NCI-H524 (cell line): ENCODE measurements around the gene SAMM50.

ENCODE experiments used
- DNase-seq, 2 experiments: peaks; one replicate each; lab custom pipeline; 2025; lab: John Stamatoyannopoulos, UW

The SAMM50 gene

DNA sequence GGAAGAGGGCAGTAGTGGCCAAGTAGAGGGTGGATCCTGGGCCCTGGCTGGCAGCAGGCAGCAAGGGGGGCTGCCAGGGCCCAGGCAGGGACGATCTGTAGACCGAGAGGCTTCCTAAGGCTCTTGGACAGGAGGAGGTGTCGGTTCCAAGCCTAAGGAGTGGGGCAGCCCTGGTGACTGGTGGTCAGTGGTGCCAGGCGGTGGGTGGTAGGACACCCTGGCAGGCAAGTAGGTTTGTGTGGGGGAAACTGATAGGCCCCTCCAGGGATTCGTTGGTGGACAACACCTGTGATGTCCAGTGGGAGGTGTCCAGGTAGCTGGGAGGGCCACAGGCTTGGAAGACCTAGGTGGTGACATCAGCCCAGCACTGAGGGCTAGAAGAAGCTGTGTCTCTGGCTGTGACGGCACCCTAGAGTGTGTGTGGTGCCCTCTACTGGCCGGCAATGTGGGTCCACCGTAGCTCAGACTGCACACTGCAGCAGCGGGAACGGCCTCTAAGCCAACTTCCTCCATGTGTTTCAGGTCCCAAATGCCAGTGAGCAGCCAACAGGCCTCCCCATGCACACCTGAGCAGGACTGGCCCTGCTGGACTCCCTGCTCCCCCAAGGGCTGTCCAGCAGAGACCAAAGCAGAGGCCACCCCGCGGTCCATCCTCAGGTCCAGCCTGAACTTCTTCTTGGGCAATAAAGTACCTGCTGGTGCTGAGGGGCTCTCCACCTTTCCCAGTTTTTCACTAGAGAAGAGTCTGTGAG, 9.4 kb upstream of the SAMM50 start:
- peak in 1 of 2 experiments; percentile 56 for DNase-seq

DNA sequence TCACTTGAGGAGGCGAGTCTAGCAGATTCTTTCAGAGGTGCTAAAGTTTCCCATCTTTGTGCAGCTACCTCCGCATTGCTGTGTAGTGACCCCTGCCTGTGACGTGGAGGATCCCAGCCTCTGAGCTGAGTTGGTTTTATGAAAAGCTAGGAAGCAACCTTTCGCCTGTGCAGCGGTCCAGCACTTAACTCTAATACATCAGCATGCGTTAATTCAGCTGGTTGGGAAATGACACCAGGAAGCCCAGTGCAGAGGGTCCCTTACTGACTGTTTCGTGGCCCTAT, 8.9 kb upstream of the SAMM50 start:
- no peak for DNase-seq

DNA sequence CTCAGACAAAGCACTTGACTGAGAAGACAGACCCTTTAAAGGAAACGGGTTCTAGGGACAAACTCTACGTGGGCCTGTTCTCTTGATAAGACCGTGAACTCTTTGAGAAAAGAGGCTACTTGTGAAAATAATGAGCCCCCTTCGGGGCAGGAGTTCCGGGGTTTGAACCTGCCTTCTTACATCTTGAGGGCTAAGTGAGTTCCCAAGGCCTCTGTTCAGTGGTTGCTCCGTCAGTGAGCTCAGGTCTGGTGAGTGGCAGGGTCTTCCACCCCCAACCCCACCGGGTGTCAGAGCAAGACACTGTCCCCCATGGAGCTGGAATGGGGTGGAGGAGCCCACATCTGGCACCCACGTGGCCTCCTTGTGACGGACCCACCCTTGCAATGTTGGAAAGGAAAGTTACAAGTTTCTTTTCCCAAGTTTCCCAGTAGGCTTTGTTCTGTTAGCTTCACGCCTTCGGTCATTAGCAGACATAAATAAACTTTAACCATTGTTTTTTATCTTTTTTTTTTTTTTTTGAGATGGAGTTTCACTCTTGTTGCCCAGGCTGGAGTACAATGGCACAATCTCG, 6.3 kb upstream of the SAMM50 start:
- no peak for DNase-seq

DNA sequence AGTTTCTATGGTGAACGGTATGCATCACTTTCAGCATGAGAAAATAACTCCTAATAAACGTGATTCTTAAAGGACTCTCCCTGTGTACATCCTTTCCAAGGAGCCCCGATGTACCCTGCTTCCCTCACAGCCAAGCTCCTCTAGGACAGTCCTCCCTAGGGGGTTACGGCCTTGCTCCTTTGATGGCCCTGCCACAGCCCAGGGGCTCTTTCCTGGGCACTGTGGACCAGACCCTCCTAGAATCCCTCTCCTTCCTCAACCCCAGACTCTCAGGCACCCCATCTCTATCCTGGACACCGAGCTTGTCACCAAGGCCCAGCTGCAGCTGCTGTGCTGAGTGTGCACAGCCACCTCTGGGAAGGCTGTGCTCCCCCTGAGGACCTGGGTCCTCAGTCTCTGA, 3.9 kb upstream of the SAMM50 start:
- no peak for DNase-seq

DNA sequence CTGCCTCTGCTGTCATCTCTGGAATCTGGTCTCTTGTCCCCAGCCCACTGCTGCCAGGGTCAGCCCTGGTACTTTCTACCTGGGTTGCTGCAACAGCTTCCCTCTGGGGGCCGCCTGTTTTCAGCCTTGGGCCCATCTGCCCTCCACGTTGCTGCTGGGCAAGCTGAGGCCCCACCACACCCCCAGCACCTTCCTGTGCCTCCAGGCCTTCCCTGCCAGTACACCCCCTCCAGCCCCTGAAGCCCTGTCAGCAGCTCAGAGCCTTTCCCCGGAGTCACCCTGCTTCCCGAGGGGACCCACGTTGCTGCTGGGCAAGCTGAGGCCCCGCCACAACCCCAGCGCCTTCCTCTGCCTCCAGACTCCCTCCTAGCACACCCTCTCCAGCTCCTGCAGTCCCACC, 3.3 kb upstream of the SAMM50 start:
- no peak for DNase-seq

DNA sequence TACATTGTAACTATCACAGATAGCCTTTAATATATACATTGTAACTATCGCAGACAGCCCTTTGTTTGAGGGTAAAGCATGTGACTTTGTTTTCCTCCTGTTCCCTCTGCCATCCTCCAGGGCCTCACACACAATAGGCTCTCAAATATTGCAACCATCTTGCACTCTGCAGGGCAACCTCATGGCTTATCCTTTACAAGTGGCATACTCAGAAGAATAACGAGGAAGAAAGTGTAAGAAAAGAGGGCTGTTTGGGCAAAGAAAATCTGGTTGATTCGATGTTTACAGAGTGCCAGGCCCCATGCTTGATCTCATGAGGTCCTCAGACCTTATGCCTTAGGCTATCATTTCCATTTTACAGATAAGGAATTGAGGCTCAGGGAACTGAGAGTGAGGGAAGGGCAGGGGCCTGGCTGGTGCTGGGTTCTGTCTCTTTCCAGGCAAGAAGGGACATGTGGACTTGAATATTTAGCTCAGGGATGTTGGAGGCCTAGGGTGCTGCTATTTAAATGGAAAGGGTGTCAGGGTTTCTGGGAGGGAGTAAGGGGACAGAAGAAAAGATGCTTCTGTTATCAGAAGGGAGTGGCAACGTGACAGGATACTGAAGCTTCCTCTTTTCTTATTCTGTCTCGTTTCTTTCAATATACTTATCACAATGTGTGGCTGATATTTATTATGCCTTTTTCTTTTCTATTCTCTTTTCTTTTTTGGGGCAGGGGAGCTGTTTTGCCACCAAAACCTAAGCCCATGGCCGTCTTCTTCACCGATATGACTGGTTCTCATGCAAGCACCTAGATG, 1.1 kb upstream of the SAMM50 start:
- peak in 1 of 2 experiments; percentile 42 for DNase-seq

DNA sequence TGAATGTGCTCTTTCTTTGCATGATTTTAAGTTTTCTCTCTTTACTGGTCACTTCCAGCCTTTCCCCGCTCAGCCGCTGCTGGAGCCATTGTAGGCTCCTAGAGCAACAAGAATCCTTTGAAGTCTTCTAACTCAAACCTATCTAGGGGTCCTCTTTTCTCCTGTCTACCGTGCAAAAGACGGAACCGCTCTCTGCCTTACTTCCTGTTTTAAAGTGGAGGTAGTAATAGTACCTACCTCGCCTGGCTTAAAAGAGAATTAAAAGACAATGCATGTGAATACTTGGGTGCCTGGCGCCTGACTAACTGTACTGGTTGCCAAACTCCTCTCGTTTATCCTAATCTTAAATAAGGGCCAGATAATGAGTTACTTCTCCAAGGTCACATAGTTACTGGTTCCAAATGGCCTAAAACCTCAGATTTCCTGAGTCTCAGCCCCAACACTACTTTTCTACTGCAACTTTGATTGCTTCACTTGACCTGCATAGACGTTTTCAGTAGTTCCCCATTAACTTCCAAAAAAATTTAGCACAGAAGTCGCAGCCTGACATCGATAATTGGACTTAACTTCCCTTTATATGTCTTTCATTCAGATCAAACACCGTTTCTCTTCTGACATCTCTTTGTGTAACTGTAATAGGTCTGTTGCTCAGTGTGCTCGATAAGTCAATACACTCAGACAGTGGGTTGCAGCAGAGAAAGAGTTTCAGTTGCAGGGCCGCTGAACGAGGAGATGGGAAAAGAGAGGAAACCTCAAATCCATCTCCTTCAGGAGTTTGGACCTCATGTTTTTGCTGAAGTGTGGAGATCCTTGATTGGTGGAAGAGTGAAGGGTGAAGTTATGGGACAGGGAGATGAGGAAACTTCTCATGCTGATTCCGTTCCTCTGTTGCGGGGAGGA, 891 bp downstream of the SAMM50 start:
- DNase-seq, result no peak

DNA sequence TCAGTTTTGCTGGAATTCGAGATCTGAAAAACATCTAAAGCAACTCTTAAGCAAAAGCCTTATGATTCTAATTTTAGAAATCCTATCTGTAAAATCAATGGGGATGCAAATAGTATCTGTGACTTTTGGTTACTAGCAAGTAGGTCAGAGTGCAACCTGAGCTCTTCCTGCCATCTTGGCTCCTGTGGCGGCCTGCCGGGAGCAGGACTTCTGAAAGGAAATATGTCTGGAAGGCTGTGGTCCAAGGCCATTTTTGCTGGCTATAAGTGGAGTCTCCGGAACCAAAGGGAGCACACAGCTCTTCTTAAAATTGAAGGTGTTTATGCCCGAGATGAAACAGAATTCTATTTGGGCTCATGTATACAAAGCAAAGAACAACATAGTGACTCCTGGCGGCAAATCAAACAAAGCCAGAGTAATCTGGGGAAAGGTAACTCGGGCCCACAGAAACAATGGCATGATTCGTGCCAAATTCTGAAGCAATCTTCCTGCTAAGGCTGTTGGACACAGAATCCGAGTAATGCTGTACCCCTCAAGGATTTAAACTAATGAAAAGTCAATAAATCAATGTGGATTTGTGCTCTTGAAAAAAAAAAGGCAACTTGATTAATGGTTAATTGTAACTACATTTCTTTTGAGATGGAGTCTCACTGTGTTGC, 1.7 kb downstream of the SAMM50 start:
- DNase-seq, result no peak

DNA sequence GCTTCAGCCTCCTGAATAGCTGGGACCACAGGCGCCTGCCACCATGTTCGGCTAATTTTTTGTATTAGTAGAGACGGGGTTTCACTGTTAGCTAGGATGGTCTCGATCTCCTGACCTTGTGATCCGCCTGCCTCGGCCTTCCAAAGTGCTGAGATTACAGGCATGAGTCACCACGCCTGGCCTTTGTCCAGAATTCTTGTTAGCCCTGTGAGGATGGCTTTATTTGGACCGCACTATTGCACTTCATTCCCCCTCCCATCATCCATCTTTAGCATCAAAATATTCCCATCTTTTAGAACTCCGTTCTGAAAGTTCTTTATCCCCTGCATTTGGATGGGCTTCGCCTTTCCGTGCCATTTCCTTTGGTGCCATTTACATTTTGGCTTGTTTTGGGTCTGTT, 2.6 kb downstream of the SAMM50 start:
- DNase-seq, result no peak

DNA sequence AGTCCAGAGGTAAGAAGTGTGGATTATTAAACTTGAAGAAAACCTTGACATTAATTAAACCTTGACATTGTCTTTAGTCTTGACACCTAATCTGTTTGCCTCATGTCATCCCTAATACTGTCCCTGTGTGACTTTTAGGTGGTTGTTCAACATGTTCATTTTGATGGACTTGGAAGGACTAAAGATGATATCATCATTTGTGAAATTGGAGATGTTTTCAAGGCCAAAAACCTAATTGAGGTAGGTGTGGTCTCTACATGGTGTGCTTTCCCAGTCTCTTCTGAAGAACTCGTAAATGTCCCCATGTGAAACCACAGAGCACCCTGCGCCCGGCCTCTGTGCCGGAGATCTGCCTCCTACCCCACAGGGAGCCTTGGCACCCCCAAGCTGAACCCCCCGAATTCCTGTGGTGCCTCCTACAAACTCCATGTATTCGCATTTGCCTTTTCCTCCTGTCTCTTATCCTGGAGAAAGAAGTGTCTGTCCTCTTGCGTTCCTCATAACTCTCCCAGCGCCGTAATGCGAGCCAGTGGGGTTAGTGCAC, 9.1 kb downstream of the SAMM50 start:
- DNase-seq, result no peak

DNA sequence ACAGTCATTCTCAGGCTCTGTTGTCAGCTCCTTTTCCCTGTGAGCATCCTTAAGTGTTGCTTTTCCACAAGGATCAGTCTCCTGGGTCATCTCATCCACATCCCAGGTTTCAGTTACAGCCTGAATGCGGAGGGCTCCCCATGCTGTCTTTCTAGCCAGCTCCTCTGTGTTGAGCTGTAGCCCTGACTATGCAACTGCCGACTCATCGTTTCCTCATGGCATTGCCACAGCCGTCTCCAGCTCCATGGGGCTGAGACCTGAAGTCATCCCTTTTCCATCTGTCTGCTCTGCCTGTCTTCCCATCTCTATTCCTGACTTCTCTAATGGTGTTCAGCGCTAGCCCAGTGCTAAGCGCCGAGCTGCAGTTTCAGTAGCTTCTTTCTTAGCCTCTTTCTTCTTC, 11.8 kb downstream of the SAMM50 start:
- DNase-seq, result no peak

DNA sequence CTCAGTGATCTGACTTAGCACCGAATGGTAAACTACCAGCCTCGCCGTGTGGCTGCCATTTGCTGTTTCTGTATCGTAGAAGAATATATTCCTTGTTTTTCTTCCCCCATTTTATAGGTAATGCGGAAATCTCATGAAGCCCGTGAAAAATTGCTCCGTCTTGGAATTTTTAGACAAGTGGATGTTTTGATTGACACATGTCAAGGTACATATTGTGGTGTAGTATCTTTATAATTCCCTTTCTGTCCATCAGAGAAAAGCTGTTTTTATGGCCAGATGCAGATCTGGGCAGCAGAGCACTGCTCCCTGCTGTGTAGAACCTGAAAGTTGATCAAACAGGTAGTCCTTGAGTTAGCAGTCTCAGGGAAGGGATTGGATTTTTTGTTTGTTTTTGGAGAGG, 13.4 kb downstream of the SAMM50 start:
- no peak for DNase-seq

DNA sequence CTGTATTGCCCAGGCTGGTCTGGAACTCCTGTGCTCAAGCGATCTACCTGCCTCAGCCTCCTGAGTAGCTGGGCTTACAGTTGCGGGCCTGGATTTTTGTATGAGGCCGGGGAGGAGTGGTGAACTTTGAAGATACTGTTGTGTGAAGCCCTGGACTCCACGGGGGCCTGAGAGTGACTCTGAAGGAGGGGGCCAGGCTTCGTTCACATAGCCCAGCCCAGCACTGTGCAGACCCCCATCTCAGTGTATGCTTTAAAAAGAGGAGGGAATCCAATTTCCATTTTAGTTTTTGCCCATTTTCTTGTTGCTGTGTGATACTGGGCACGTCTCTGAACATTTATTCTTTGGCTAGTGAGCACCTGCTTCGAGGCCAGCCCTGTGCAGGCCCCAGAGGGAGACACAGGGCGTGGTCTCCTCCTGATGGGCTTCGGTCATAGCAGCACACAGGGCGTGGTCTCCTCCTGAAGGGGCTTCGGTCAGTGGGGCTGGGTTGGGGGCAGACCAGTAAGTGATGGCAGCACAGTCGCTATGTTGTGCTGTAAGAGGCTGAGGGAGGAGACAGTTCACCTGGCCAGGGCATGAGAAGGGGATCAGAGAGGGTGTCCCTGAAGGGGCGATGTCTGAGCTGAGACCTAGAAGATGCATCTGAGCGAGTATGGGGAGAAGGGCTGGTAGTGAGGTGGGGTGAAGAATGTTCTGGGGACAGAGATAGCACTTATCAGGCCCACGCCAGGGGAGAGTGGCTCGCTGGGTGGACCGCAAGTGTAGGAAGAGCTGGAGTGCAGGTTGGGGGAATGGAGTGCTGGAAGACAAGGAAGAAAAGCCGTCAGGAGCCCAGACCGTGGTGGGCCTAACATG, 14.0 kb downstream of the SAMM50 start:
- no peak for DNase-seq

DNA sequence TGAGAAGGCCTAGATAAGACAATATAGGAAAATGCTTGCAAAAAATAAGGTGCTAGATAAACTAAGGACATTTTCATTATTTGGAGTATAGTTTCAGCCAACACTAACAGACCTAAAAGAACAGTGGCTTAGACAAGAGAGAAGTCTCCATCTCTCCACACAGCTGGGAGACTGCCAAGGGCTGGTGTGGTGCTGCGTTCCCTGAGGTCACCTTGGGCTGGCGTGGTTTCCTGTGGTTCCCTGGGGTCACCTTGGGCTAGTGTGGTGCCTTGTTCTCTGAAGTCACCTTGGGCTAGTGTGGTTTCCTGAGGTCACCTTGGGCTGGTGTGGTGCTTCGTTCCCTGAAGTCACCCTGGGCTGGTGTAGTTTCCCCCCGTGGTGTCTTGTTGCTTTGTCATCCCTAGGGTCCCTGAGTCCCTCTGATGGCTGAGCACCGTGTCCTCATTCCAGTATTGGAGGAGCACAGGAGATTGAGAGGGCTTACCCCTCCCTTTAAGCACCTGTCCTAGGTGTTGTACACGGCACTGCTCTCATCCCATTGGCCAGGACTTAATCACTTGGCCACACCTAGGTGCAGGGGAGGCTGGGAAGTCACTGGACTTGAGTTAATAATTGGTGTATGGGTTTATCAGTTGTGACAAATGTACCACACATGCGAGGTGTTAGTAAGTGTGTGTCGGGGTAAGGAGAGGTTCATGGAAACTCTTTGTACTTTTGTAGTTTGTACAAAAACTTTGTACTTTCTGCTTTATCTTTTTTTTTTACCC, 14.9 kb downstream of the SAMM50 start:
- no peak for DNase-seq

DNA sequence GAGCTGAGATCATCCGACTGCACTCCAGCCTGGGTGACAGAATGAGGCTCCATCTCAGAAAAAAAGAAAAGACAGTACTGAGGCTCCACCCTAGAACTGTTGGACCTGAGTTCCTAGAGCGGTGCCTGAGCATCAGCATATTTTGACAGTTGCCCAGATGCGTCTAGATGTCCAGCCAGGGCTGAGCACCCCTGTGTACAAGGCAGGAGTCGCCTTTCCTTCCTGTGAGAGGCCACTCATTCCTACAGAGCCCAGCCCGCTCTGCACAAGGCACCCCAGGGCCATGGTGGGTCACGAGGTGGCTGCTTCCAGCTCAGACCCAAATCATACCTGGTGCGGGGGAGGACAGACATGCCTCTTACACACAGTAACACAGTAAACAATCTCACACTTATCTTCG, 15.9 kb downstream of the SAMM50 start:
- DNase-seq, result no peak

DNA sequence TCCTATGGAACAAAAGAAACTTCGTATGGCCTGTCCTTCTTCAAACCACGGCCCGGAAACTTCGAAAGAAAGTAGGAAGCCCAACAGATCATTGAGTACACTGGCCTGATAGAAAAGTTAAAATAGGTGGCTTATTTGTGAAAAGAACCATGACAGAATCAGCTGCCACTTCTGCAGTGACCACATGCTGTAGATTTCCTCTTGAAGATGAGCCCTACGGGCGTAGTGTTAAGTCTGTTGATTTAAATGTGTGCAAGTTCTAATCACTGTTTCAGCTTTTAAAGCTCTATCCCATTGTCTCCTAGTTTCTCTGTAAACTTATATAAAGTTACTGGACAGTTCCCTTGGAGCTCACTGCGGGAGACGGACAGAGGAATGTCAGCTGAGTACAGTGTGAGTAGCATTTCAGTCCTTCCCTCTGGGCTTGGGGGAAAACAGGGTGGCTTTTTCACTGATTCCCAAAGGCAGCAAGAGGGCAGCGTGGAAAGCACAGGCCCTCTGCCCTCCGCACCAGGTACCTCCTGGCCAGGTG, 17.8 kb downstream of the SAMM50 start:
- DNase-seq, result no peak

DNA sequence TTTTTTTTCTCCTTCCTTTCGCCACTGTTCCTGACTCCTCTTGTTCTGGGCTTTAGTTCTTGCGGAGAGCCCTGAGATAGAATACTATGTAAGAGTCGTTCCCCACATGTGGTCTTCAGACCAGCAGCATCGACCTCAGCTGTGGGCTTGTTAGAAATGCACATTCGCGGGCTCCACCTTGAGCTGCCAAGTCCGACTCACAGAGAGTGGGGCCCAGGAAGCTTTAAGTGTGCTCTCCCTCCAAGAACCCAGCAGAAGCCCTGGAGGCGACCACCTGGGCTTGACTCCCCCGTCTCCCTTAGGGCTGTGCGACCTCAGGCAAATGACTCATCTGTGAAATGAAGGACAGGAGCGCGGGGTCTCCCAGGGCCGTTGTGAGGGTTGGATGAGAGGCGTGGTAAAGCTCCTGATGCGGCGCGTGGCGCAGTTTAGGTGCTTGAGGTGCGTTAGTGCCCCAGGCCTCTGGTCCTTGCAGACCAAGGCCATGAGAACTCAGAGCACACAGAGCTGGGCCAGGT, 18.8 kb downstream of the SAMM50 start:
- no peak for DNase-seq

DNA sequence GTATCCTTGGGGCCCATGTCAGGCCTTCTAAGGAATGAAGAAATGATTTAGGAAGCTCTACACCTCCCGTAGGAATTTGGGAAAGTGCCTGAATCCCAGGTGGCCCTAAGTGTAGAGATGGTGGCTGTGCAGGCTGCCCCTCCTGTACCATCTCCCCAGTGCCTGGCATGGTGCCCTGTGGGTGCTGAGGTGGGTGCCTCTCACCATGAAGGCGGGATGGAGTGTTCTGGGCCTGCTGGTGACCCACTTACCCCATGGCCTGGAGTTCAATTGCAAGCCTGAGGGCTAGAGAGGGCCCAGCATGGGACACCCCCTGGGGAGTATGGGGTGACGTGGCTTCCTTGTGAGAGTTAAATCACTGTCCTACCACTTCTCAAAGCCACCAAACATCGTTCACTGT, 19.8 kb downstream of the SAMM50 start:
- no peak for DNase-seq
